ENCODE results near the gene NLRP3. TPM values are rescaled to one million over a fixed set of nuclear protein-coding genes. Genes with fewer than 3 reads are reported as not detected.

The NLRP3 gene
- total and polyA plus RNA-seq, 2 of the 13 experiments (the other 11 are each of a cell fraction or from before 2014, with no cell fraction given), result not detected

DNA sequence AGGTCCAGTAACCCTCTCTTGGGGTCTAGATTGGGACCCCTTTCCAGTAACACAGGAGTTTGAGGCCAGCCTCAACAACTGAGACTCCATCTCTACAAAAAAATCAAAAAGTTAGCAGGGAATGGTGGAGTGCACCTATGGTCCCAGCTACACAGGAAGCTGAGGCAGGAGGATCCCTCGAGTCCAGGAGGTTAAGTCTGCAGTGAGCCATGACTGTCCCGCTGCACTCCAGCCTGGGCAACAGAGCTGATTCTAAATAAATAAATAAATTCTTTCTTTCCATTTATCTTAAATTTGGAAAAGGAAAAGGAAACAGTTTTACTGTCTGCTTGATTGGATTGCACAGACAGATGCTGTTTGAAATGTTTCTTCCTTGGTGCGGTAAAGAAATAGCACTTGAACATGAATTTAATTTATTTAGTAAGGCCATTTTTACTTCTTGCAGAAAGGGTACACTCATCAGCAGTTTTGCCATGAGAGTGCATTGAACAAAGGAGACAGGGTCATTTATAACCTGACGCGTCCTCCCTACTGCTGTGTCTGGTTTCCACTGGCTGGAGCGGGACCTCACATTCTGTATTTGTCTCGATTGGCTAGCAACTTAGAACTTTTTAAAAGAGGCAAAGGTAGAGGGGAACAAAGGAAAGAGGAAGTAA lies 47.4 kb upstream of the NLRP3 start:
- H3K4me2 ChIP-seq (ENCODE audit: low read depth, low read length), result no peak overlapping the region
- H2AFZ ChIP-seq (ENCODE audit: low read length), result no peak overlapping the region
- ChIA-PET POLR2A (no interaction called here), CTCF (ENCODE audit: low intra/inter-chr PET ratio, low total read pairs) (no interaction called here)
- ATAC-seq (no peak), FAIRE-seq (no peak), DNase-seq (ENCODE audit: low spot score) (no peak)
- H3K27me3 ChIP-seq (ENCODE audit: control insufficient read depth in 1 of 2, insufficient read depth in 2 of 2, low read length in 2 of 2), result no peaks in the 10 kb centered on the region
- no peaks in the 10 kb centered on the region for H3K79me2 ChIP-seq (ENCODE audit: insufficient read depth, low read length)
- no peak overlapping the region for H3K4me3 ChIP-seq (replicated peaks in 1 of 3; ENCODE audit: insufficient read depth in 1 of 3, low read depth in 2 of 3, low read length in 3 of 3)
- H3K4me1 ChIP-seq (ENCODE audit: insufficient read depth, low read length), result no peaks in the 10 kb centered on the region
- intact Hi-C loops (cut with micrococcal nuclease; ENCODE audit: unreplicated experiment), result no loop called here
- no TSS peak for BruUV-seq (replicated peaks)
- TF ChIP-seq, protein P1, sequence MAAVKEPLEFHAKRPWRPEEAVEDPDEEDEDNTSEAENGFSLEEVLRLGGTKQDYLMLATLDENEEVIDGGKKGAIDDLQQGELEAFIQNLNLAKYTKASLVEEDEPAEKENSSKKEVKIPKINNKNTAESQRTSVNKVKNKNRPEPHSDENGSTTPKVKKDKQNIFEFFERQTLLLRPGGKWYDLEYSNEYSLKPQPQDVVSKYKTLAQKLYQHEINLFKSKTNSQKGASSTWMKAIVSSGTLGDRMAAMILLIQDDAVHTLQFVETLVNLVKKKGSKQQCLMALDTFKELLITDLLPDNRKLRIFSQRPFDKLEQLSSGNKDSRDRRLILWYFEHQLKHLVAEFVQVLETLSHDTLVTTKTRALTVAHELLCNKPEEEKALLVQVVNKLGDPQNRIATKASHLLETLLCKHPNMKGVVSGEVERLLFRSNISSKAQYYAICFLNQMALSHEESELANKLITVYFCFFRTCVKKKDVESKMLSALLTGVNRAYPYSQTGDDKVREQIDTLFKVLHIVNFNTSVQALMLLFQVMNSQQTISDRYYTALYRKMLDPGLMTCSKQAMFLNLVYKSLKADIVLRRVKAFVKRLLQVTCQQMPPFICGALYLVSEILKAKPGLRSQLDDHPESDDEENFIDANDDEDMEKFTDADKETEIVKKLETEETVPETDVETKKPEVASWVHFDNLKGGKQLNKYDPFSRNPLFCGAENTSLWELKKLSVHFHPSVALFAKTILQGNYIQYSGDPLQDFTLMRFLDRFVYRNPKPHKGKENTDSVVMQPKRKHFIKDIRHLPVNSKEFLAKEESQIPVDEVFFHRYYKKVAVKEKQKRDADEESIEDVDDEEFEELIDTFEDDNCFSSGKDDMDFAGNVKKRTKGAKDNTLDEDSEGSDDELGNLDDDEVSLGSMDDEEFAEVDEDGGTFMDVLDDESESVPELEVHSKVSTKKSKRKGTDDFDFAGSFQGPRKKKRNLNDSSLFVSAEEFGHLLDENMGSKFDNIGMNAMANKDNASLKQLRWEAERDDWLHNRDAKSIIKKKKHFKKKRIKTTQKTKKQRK (IDR thresholded peaks at IDR 0.05; ENCODE audit: low read length), result no peak
- no peak for TF ChIP-seq ARNT (IDR thresholded peaks at IDR 0.05)
- no peak for TF ChIP-seq RARA (CRISPR knock-in tag; IDR thresholded peaks at IDR 0.05)
- TF ChIP-seq ZNF780A (CRISPR knock-in tag; IDR thresholded peaks at IDR 0.05), result no peak
- no peak for TF ChIP-seq ELF3 (CRISPR knock-in tag; IDR thresholded peaks at IDR 0.05)
- TF ChIP-seq ZNF446 (CRISPR knock-in tag; IDR thresholded peaks at IDR 0.05), result no peak
- TF ChIP-seq, protein P2, sequence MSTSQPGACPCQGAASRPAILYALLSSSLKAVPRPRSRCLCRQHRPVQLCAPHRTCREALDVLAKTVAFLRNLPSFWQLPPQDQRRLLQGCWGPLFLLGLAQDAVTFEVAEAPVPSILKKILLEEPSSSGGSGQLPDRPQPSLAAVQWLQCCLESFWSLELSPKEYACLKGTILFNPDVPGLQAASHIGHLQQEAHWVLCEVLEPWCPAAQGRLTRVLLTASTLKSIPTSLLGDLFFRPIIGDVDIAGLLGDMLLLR (CRISPR knock-in tag; IDR thresholded peaks at IDR 0.05), result no peak
- no peak for TF ChIP-seq NR1H2 (CRISPR knock-in tag; IDR thresholded peaks at IDR 0.05; ENCODE audit: borderline replicate concordance, low read depth)
- TF ChIP-seq MTF2 (CRISPR knock-in tag; IDR thresholded peaks at IDR 0.05; ENCODE audit: borderline replicate concordance), result no peak
- no peak for TF ChIP-seq TAF15 (IDR thresholded peaks at IDR 0.05; ENCODE audit: low read depth, low read length, poor library complexity, severe bottlenecking)
- TF ChIP-seq ZNF605 (CRISPR knock-in tag; IDR thresholded peaks at IDR 0.05), result no peak
- TF ChIP-seq NCOA5 (CRISPR knock-in tag; IDR thresholded peaks at IDR 0.05), result no peak
- TF ChIP-seq ZNF75D (CRISPR knock-in tag; IDR thresholded peaks at IDR 0.05; ENCODE audit: borderline replicate concordance), result no peak
- TF ChIP-seq MTA1 (CRISPR knock-in tag; IDR thresholded peaks at IDR 0.05; ENCODE audit: borderline replicate concordance), result no peak
- no peak for TF ChIP-seq NFE2 (CRISPR knock-in tag; IDR thresholded peaks at IDR 0.05)
- peaks cover 19% of the 10 kb centered on the region; the same call in 1 of the 2 replicates for H3K9me3 ChIP-seq (ENCODE audit: low read length)
- no peak overlapping the region for H3K27ac ChIP-seq (ENCODE audit: extremely low read length, insufficient read depth, low read length)
- H4K20me1 ChIP-seq (ENCODE audit: insufficient read depth, low read length), result no peaks in the 10 kb centered on the region
- H3K9ac ChIP-seq (ENCODE audit: insufficient read depth, low read depth, low read length), result no peak overlapping the region
- no peaks in the 10 kb centered on the region for H3K36me3 ChIP-seq (replicated peaks in 1 of 2; ENCODE audit: control insufficient read depth in 1 of 2, insufficient read depth in 2 of 2, low read length in 2 of 2)
- 32% methylated on average over 7 of the region's 7 CpGs for WGBS (ENCODE audit: low lambda C conversion rate)
- in situ Hi-C loops (cut with HindIII; ENCODE audit: extremely low pct_ligation_motif_present, low pct_unique_long_range_greater_than_20kb), result no loop called here

Measured in HepG2 (cell line).